H1 (cell line): ENCODE data around the gene SOX8. TPM values are rescaled to one million over a fixed set of nuclear protein-coding genes. Genes with fewer than 3 reads are reported as not detected.

Source experiments
- CTCF ChIA-PET: fragments of 300-600 bp; sonication (Branson Sonifier 250); formaldehyde crosslinking; loops from one replicate; lab custom pipeline; 2021; ENCODE audit not compliant: partially characterized antibody; lab: Charles Lee
- POLR2A ChIA-PET: fragments of 300-600 bp; sonication (Branson Sonifier 250); formaldehyde crosslinking; loops from one replicate; lab custom pipeline; 2021; ENCODE audit warnings: inconsistent platforms; ENCODE audit not compliant: partially characterized antibody; lab: Charles Lee
- DNase-seq, 2 experiments: peaks; one replicate each; pipeline versions ENCODE4 v3.0.0 to v3.0.0-alpha.2; 2010 to 2022; ENCODE audit warnings: low spot score in 2 of 2, low read depth in 1 of 2, mixed read lengths in 1 of 2
- FAIRE-seq: peaks from 2 replicates; lab custom pipeline; 2011; peaks lifted over from hg19 to GRCh38; lab: Jason Lieb, UNC
- H2AFZ ChIP-seq: 2 replicates; pipeline ENCODE4 v1.8.1; 2012; ENCODE audit warnings: low read length, inconsistent platforms
- H2AK5ac ChIP-seq: 2 replicates; pipeline ENCODE4 v1.6.1; 2013; ENCODE audit warnings: low read depth, low read length
- H2BK120ac ChIP-seq: replicated peaks from 2 replicates; pipeline ENCODE3; 2013; ENCODE audit warnings: low read depth, low read length, inconsistent platforms
- H2BK12ac ChIP-seq: 2 replicates; pipeline ENCODE4 v1.6.1; 2013; ENCODE audit warnings: low read depth, low read length
- H2BK15ac ChIP-seq: 2 replicates; pipeline ENCODE4 v1.6.1; 2013; ENCODE audit warnings: low read length
- H2BK20ac ChIP-seq: 2 replicates; pipeline ENCODE4 v1.6.1; 2013; ENCODE audit warnings: low read length
- H2BK5ac ChIP-seq: 2 replicates; pipeline ENCODE4 v1.6.1; 2013; ENCODE audit warnings: low read depth, low read length
- H3K14ac ChIP-seq: 2 replicates; pipeline ENCODE4 v1.6.1; 2013; ENCODE audit warnings: inconsistent platforms; ENCODE audit not compliant: insufficient read length
- H3K18ac ChIP-seq: 2 replicates; pipeline ENCODE4 v1.6.1; 2013; ENCODE audit warnings: low read length; ENCODE audit errors: extremely low read depth
- H3K23ac ChIP-seq: 2 replicates; pipeline ENCODE4 v1.6.1; 2013; ENCODE audit warnings: inconsistent platforms; ENCODE audit not compliant: insufficient read length
- H3K23me2 ChIP-seq: 2 replicates; pipeline ENCODE4 v1.6.1; 2013; ENCODE audit warnings: low read depth, low read length
- H3K27ac ChIP-seq: 2 replicates; pipeline ENCODE4 v1.6.1; 2011; ENCODE audit warnings: low read depth, low read length, inconsistent platforms
- H3K27me3 ChIP-seq, 4 experiments: replicated peaks in 1 of 4; 1 replicate in 1 of 4; 2 replicates in 3 of 4; pipeline versions ENCODE4 v1.6.1 to v1.8.1; 2011 to 2013; ENCODE audit warnings: low read length in 3 of 4, mild to moderate bottlenecking in 3 of 4, inconsistent platforms in 2 of 4, mixed read lengths in 2 of 4, moderate library complexity in 1 of 4; ENCODE audit not compliant: control insufficient read depth in 3 of 4, insufficient read depth in 3 of 4; ENCODE audit errors: extremely low read depth in 1 of 4
- H3K36me3 ChIP-seq, 4 experiments: 2 replicates each; pipeline versions ENCODE4 v1.6.1 to v1.8.1; 2011 to 2013; ENCODE audit warnings: mild to moderate bottlenecking in 4 of 4, low read length in 3 of 4, moderate library complexity in 2 of 4, control low read depth in 1 of 4, inconsistent platforms in 1 of 4; ENCODE audit not compliant: insufficient read depth in 4 of 4, control insufficient read depth in 2 of 4
- H3K4ac ChIP-seq: replicated peaks from 2 replicates; pipeline ENCODE3; 2013; ENCODE audit warnings: low read length, low read depth, mixed read lengths, inconsistent platforms; ENCODE audit not compliant: insufficient read length
- H3K4me1 ChIP-seq, 4 experiments: replicated peaks in 1 of 4; 1 replicate in 1 of 4; 2 replicates in 3 of 4; pipeline versions ENCODE4 v1.6.1 to v1.8.1; 2011 to 2013; ENCODE audit warnings: low read length in 3 of 4, inconsistent platforms in 2 of 4, mixed read lengths in 1 of 4; ENCODE audit not compliant: insufficient read depth in 4 of 4, control insufficient read depth in 3 of 4
- H3K4me2 ChIP-seq, 2 experiments: 2 replicates each; pipeline versions ENCODE4 v1.6.1 to v1.8.1; 2011 to 2013; ENCODE audit warnings: low read depth in 2 of 2, low read length in 2 of 2, control low read depth in 1 of 2, inconsistent platforms in 1 of 2, mild to moderate bottlenecking in 1 of 2; ENCODE audit not compliant: insufficient read depth in 1 of 2
- H3K4me3 ChIP-seq, 4 experiments: fragments of 200-600, 300-600 bp in 1 of 4; sonication (generic), shearing (Covaris generic), sonication (Bioruptor Twin) in 1 of 4; 2 replicates each; pipeline versions ENCODE4 v1.5.1 to v1.8.1; 2011 to 2016; ENCODE audit warnings: low read length in 4 of 4, low read depth in 3 of 4, control low read depth in 2 of 4, inconsistent platforms in 2 of 4, mild to moderate bottlenecking in 2 of 4, mixed read lengths in 1 of 4, moderate library complexity in 1 of 4; ENCODE audit not compliant: insufficient read depth in 2 of 4; ENCODE audit errors: extremely low read depth in 1 of 4
- H3K56ac ChIP-seq: replicated peaks from 2 replicates; pipeline ENCODE3; 2013; ENCODE audit warnings: low read depth, mild to moderate bottlenecking, mixed read lengths, low read length, inconsistent platforms; ENCODE audit not compliant: insufficient read length
- H3K79me1 ChIP-seq: 2 replicates; pipeline ENCODE4 v1.6.1; 2013; ENCODE audit warnings: low read depth, low read length, control low read depth
- H3K79me2 ChIP-seq, 2 experiments: 2 replicates each; pipeline versions ENCODE4 v1.6.1 to v1.8.1; 2012 to 2013; ENCODE audit warnings: low read length in 2 of 2, mild to moderate bottlenecking in 2 of 2, inconsistent platforms in 1 of 2; ENCODE audit not compliant: insufficient read depth in 2 of 2, control insufficient read depth in 1 of 2
- H3K9ac ChIP-seq, 4 experiments: replicated peaks in 1 of 4; 1 replicate in 1 of 4; 2 replicates in 3 of 4; pipeline versions ENCODE4 v1.6.1 to v1.8.1; 2011 to 2013; ENCODE audit warnings: low read depth in 3 of 4, low read length in 3 of 4, control low read depth in 2 of 4, mild to moderate bottlenecking in 2 of 4, moderate library complexity in 2 of 4, inconsistent platforms in 1 of 4; ENCODE audit errors: extremely low read depth in 1 of 4
- H3K9me3 ChIP-seq, 2 experiments: 2 replicates each; pipeline versions ENCODE4 v1.6.1 to v1.8.1; 2012 to 2013; ENCODE audit warnings: mild to moderate bottlenecking in 2 of 2, moderate library complexity in 2 of 2, control low read depth in 1 of 2, inconsistent platforms in 1 of 2, low read depth in 1 of 2, low read length in 1 of 2, mixed read lengths in 1 of 2; ENCODE audit not compliant: insufficient read depth in 2 of 2
- H4K20me1 ChIP-seq, 2 experiments: replicated peaks in 1 of 2; 2 replicates each; pipeline versions ENCODE3 to v1.8.1; 2011 to 2013; ENCODE audit warnings: inconsistent platforms in 2 of 2, low read length in 2 of 2, mild to moderate bottlenecking in 1 of 2; ENCODE audit not compliant: insufficient read depth in 2 of 2, control insufficient read depth in 1 of 2
- H4K5ac ChIP-seq: 2 replicates; pipeline ENCODE4 v1.6.1; 2013; ENCODE audit warnings: low read length, low read depth, mixed read lengths, inconsistent platforms; ENCODE audit not compliant: insufficient read length
- H4K8ac ChIP-seq: 2 replicates; pipeline ENCODE4 v1.8.0; 2013; ENCODE audit warnings: mild to moderate bottlenecking, moderate library complexity, low read length, inconsistent platforms; ENCODE audit not compliant: insufficient read depth; ENCODE audit errors: extremely low read depth
- H4K91ac ChIP-seq: replicated peaks from 2 replicates; pipeline ENCODE3; 2013; ENCODE audit warnings: low read length, mixed read lengths, inconsistent platforms; ENCODE audit not compliant: insufficient read length
- BACH1 ChIP-seq: IDR thresholded peaks from 2 replicates; pipeline ENCODE4 v1.6.1; 2012; ENCODE audit warnings: low read length, improper control_type of control experiment
- RFX5 ChIP-seq: IDR thresholded peaks from 2 replicates; pipeline ENCODE4 v1.6.1; 2011; ENCODE audit warnings: low read depth, low read length, improper control_type of control experiment, borderline replicate concordance
- WGBS, 2 experiments: shearing (Covaris generic) in 1 of 2; methylation state at CpG; one replicate each; pipeline versions ENCODE4 v1.1.6 to v1.1.7; 2013 to 2015; ENCODE audit warnings: low lambda C conversion rate in 2 of 2, mixed read lengths in 2 of 2, inconsistent platforms in 1 of 2, low coverage in 1 of 2, missing lambda C conversion rate in 1 of 2; ENCODE audit not compliant: insufficient replicate concordance in 2 of 2, insufficient coverage in 1 of 2, insufficient read length in 1 of 2; ENCODE audit errors: extremely low coverage in 1 of 2, missing lambda C conversion rate in 1 of 2; 5-methylcytosine and 5-hydroxymethylcytosine counted together
- polyA plus RNA-seq, 7 experiments: library from polyadenylated mRNA; depleted of rRNA in 3 of 7; stranded (reverse) in 5 of 7; unstranded in 2 of 7; fragments of >200 nt in 5 of 7; fragments of 200-250 nt in 2 of 7; gene quantifications; 1 replicate in 5 of 7; 2 replicates in 1 of 7; 4 replicates in 1 of 7; pipeline versions ENCODE4 v1.2.1 to v1.2.3, GENCODE V29; 2011 to 2013; ENCODE audit warnings: missing spikeins in 2 of 7, mixed read lengths in 2 of 7
- total RNA-seq: library from RNA; stranded (reverse); fragmentation: NEBNext Ultra II Directional; extraction: Animal tissue kit (Norgen Biotek cat#: 25700); gene quantifications from 2 replicates; pipeline ENCODE4 v1.2.1, GENCODE V29; 2021
- TF ChIP-seq, protein P1 (sequence below): IDR thresholded peaks from 2 replicates; pipeline ENCODE4 v1.6.1; 2012; ENCODE audit warnings: inconsistent platforms

The SOX8 gene
- total and polyA plus RNA-seq, 2 of the 8 experiments (the other 6 are each of a cell fraction or from before 2014, with no cell fraction given) = 2.2 to 5.7 TPM

DNA sequence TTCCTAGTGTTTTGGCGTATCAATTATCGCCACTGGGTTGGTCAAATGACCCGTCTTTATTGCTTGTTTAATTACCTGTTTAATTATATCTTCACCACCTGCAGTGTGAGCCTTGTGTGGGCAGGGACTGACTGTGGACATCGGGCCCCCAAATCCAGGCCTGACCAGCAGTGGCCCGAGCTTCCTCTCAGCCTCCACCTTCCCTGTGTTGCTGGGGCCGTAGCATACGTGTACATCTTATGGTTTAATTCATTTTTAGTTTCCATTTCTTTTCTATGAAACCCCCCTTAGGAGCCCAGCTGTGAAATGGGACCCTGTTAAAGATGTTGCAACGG, 9.6 kb upstream of the SOX8 start:
- H3K23me2 ChIP-seq = peaks cover 4% of the 10 kb centered on the region; the same call in 1 of the 2 replicates
- H3K9me3 ChIP-seq = no peaks in the 10 kb centered on the region
- CTCF ChIA-PET = interaction anchor here (0.8 to 1.0 kb wide), 4 partner anchors 9 to 222 kb away, joined by 3 read pairs; partner anchors contain the start of gene SOX8
- no peak for FAIRE-seq
- no peak overlapping the region for H2BK5ac ChIP-seq
- no peak overlapping the region for H3K9ac ChIP-seq
- no peak overlapping the region for H3K56ac ChIP-seq
- no peak overlapping the region for H2BK120ac ChIP-seq
- H2BK15ac ChIP-seq = no peak overlapping the region
- no peaks in the 10 kb centered on the region; the same call in 1 of the 2 replicates for H3K79me1 ChIP-seq
- H2AK5ac ChIP-seq = no peak overlapping the region
- H2BK12ac ChIP-seq = no peak overlapping the region
- H4K91ac ChIP-seq = no peak overlapping the region
- H3K18ac ChIP-seq = no peak overlapping the region
- TF ChIP-seq, protein P1, sequence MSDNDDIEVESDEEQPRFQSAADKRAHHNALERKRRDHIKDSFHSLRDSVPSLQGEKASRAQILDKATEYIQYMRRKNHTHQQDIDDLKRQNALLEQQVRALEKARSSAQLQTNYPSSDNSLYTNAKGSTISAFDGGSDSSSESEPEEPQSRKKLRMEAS = no peak
- no peak for TF ChIP-seq RFX5
- no peak for TF ChIP-seq BACH1
- TF ChIP-seq, all 59 proteins: peak for 0
- Histone ChIP-seq H4K20me1 (no peaks in the 10 kb centered on the region), H3K4me3 (no peak overlapping the region), H3K4me1 (peaks cover 0 to 10% (median 6%) of the 10 kb centered on the region in 4 experiments; a peak in 6 of 7 replicates), H4K5ac (no peak overlapping the region), H3K14ac (no peak overlapping the region), H3K27ac (no peak overlapping the region), H3K4me2 (no peak overlapping the region; a peak in 1 of 4 replicates), H3K27me3 (peaks cover 0 to 29% (median 14%) of the 10 kb centered on the region in 4 experiments; a peak in 6 of 7 replicates), H4K8ac (no peak overlapping the region), H3K36me3 (no peaks in the 10 kb centered on the region), H3K23ac (no peak overlapping the region), H2BK20ac (no peak overlapping the region), H3K4ac (no peak overlapping the region), H2AFZ (no peak overlapping the region), H3K79me2 (no peaks in the 10 kb centered on the region)
- POLR2A ChIA-PET = interaction anchor here (1.0 kb wide), 1 partner anchor 10 kb away, joined by 3 read pairs; no protein-coding TSS in a partner anchor
- no peak for DNase-seq
- WGBS, 2 experiments = 93% methylated on average over 8 of the region's 8 CpGs; no CpG with 5 or more reads in 1 of the 2 experiments
